Smooth muscle cell (in vitro differentiated cells): ENCODE measurements around the gene MAJIN. TPM values are rescaled to one million over a fixed set of nuclear protein-coding genes. Genes with fewer than 3 reads are reported as not detected.

ENCODE experiments used
- DNase-seq: peaks from one replicate; lab custom pipeline; 2025; ENCODE audit not compliant: unreplicated experiment; lab: John Stamatoyannopoulos, UW
- H2AFZ ChIP-seq: fragments of 200-600 bp; sonication (generic); 2 replicates; pipeline ENCODE4 v1.6.0; 2016; ENCODE audit warnings: antibody characterized with exemption, low read depth, mild to moderate bottlenecking
- H3F3A ChIP-seq: fragments of 200-600 bp; sonication (generic); 2 replicates; pipeline ENCODE4 v1.6.0; 2017; ENCODE audit warnings: antibody characterized with exemption, low read depth
- H3K27ac ChIP-seq: fragments of 200-600 bp; sonication (generic); 2 replicates; pipeline ENCODE4 v1.5.1; 2016; ENCODE audit warnings: low read depth, mild to moderate bottlenecking
- H3K27me3 ChIP-seq: fragments of 200-600 bp; sonication (generic); 2 replicates; pipeline ENCODE4 v1.6.1; 2016; ENCODE audit warnings: low read depth, mild to moderate bottlenecking
- H3K36me3 ChIP-seq: fragments of 200-600 bp; sonication (generic); 2 replicates; pipeline ENCODE4 v1.5.1; 2016; ENCODE audit warnings: low read depth
- H3K4me1 ChIP-seq: fragments of 200-600 bp; sonication (generic); 2 replicates; pipeline ENCODE4 v1.5.1; 2016; ENCODE audit warnings: low read depth
- H3K4me2 ChIP-seq: fragments of 200-600 bp; sonication (generic); 2 replicates; pipeline ENCODE4 v1.6.0; 2016; ENCODE audit warnings: mild to moderate bottlenecking
- H3K4me3 ChIP-seq: fragments of 200-600 bp; sonication (generic); 2 replicates; pipeline ENCODE4 v1.5.1; 2016; ENCODE audit warnings: mild to moderate bottlenecking
- H3K79me2 ChIP-seq: fragments of 200-600 bp; sonication (generic); 2 replicates; pipeline ENCODE4 v1.6.0; 2016; ENCODE audit warnings: low read depth, mild to moderate bottlenecking
- H3K9ac ChIP-seq: fragments of 200-600 bp; sonication (generic); 2 replicates; pipeline ENCODE4 v1.6.0; 2016; ENCODE audit warnings: low read depth
- H3K9me3 ChIP-seq: fragments of 200-600 bp; sonication (generic); replicated peaks from 2 replicates; pipeline ENCODE4 v1.5.1; 2016; ENCODE audit warnings: low read depth
- H4K20me1 ChIP-seq: fragments of 200-600 bp; sonication (generic); 2 replicates; pipeline ENCODE4 v1.6.0; 2016; ENCODE audit warnings: low read depth
- WGBS: methylation state at CpG from one replicate; pipeline ENCODE4 v1.1.7; 2016; ENCODE audit warnings: low lambda C conversion rate; 5-methylcytosine and 5-hydroxymethylcytosine counted together
- polyA plus RNA-seq: library from polyadenylated mRNA; unstranded; fragments of >200 nt; fragmentation: Nextera tagmentation; extraction: Ambion mirVana; gene quantifications from 2 replicates; pipeline ENCODE4 v1.2.1, GENCODE V29; 2016
- total RNA-seq: library from RNA; depleted of rRNA; stranded (reverse); fragments of >200 nt; gene quantifications from 2 replicates; pipeline ENCODE4 v1.2.3, GENCODE V29; 2014
- TF ChIP-seq, protein P1 (sequence below): fragments of 200-600 bp; sonication (generic); IDR thresholded peaks from 2 replicates; pipeline ENCODE4 v1.5.1; 2017; ENCODE audit warnings: borderline replicate concordance, mild to moderate bottlenecking, antibody characterized with exemption; ENCODE audit not compliant: insufficient read depth, poor library complexity, severe bottlenecking

MAJIN gene
- total and polyA plus RNA-seq, 2 experiments from 2014 or later: not detected

DNA sequence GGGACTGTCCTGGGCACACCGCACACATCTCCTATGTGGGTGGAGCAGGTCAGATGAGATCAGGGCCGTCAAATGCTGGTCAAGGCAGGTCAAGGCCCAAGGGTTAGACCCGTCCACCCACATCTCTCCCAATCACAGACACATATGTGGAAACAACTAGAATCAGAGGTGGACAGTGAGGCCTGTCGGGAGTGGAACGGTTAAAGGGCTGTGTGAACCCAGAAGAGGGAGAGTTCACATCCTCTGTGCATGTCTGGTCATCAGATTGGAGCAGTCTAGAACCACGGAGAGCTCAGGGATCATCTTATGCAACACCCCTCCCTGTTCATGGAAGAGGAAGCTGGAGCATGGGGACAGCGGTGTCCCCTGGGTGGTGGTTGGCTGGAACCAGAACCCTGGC is 47.9 kb upstream of the MAJIN start:
- Histone ChIP-seq H3F3A (peaks cover 1% of the 10 kb centered on the region), H3K36me3 (no peaks in the 10 kb centered on the region), H3K4me3 (no peak overlapping the region), H3K9me3 (no peaks in the 10 kb centered on the region), H2AFZ (no peak overlapping the region), H3K4me2 (no peak overlapping the region), H3K79me2 (peaks cover 11% of the 10 kb centered on the region), H4K20me1 (no peaks in the 10 kb centered on the region), H3K27me3 (no peaks in the 10 kb centered on the region), H3K27ac (no peak overlapping the region), H3K9ac (no peak overlapping the region), H3K4me1 (peaks cover 3% of the 10 kb centered on the region)
- DNase-seq: no peak
- WGBS: 96% methylated on average over 7 of the region's 7 CpGs
- TF ChIP-seq, protein P1, sequence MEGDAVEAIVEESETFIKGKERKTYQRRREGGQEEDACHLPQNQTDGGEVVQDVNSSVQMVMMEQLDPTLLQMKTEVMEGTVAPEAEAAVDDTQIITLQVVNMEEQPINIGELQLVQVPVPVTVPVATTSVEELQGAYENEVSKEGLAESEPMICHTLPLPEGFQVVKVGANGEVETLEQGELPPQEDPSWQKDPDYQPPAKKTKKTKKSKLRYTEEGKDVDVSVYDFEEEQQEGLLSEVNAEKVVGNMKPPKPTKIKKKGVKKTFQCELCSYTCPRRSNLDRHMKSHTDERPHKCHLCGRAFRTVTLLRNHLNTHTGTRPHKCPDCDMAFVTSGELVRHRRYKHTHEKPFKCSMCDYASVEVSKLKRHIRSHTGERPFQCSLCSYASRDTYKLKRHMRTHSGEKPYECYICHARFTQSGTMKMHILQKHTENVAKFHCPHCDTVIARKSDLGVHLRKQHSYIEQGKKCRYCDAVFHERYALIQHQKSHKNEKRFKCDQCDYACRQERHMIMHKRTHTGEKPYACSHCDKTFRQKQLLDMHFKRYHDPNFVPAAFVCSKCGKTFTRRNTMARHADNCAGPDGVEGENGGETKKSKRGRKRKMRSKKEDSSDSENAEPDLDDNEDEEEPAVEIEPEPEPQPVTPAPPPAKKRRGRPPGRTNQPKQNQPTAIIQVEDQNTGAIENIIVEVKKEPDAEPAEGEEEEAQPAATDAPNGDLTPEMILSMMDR: no peak

DNA sequence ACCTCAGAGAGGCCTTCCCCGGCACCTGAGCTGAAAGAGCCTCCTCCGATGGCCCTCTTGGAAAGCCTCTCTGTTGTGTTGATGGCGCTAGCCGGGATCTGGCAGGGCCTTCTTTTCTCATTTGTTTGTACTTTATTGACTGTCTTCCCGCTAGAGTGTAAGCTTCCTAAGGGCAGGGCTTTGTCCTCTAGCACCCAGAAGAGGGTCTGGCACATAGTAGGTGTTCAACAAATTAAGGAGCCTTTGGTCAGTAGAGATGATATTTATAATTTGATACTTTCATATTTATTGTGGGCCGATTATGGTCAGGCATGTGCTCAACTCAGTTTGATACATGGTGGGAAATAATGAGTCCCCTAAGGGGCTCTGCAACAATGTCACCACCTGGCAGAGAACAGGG is 46.0 kb upstream of the MAJIN start:
- Histone ChIP-seq H4K20me1 (no peaks in the 10 kb centered on the region), H2AFZ (no peak overlapping the region), H3K9ac (no peak overlapping the region), H3K4me2 (no peak overlapping the region), H3K27ac (no peak overlapping the region), H3K27me3 (no peaks in the 10 kb centered on the region), H3K4me3 (no peak overlapping the region), H3F3A (peaks cover 6% of the 10 kb centered on the region), H3K36me3 (no peaks in the 10 kb centered on the region), H3K4me1 (peaks cover 9% of the 10 kb centered on the region), H3K9me3 (no peaks in the 10 kb centered on the region), H3K79me2 (peaks cover 11% of the 10 kb centered on the region)
- 98% methylated on average over 6 of the region's 6 CpGs for WGBS
- TF ChIP-seq, protein P1: no peak
- no peak for DNase-seq

DNA sequence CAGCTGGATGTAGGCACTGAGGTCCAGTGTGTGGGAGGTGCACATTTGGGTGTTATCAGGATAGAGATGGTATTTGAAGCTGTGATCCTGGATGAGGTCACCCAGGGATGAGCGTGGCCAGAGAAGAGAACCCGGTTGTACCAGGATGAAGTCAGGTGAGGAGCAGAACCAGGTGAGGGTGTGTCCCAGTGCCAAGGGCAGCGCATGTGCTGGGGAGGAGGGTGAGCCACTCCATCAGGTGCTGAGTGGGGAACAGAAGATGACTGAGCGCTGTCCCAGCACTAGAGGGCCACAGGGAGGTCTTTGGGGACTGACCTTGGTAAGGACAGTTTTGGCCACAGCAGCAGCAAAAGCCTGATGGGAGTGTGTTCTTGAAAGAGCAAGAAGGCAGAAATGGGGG is 44.8 kb upstream of the MAJIN start:
- peaks cover 6% of the 10 kb centered on the region for H3F3A ChIP-seq
- WGBS: 94% methylated on average over 4 of the region's 4 CpGs

DNA sequence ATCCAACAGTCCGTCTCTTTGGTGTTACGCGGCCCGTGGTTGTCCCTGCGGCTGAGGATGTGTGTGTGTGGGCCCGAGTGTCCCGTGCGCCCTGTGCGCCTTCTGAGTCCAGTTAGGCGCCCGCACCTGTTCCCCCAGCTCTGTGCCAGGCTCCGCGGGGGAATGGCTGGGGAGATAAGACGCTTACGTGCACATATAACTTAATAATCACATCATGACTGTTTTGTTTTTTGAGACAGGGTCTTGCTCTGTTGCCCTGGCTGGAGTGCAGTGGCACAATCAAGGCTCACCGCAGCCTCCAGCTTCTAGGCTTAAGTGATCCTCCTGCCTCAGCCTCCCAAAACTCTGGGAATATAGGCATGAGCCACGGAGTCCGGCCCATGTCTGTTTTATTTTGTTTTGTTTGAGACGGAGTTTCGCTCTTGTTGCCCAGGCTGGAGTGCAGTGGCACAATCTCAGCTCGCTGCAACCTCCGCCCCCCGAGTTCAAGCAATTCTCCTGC is 42.9 kb upstream of the MAJIN start:
- Histone ChIP-seq H3K79me2 (peaks cover 11% of the 10 kb centered on the region), H3K9ac (peak overlapping the region; percentile 84), H3K36me3 (no peaks in the 10 kb centered on the region), H3K4me2 (peak overlapping the region; percentile 91), H3K4me1 (peaks cover 10% of the 10 kb centered on the region), H3F3A (peaks cover 6% of the 10 kb centered on the region), H3K27me3 (no peaks in the 10 kb centered on the region), H3K4me3 (peak overlapping the region; percentile 76), H4K20me1 (no peaks in the 10 kb centered on the region), H2AFZ (peak overlapping the region; percentile 98), H3K9me3 (no peaks in the 10 kb centered on the region), H3K27ac (peak overlapping the region; percentile 93)
- DNase-seq: no peak
- TF ChIP-seq, protein P1: no peak
- WGBS: 47% methylated on average over 17 of the region's 23 CpGs

More for the DNA sequence above, 44.8 kb upstream of the MAJIN start:
- Histone ChIP-seq H2AFZ (no peak overlapping the region), H3K4me1 (peaks cover 10% of the 10 kb centered on the region), H3K36me3 (no peaks in the 10 kb centered on the region), H3K9ac (no peak overlapping the region), H3K4me2 (no peak overlapping the region), H4K20me1 (no peaks in the 10 kb centered on the region), H3K9me3 (no peaks in the 10 kb centered on the region), H3K4me3 (no peak overlapping the region), H3K27ac (no peak overlapping the region), H3K79me2 (peaks cover 11% of the 10 kb centered on the region), H3K27me3 (no peaks in the 10 kb centered on the region)
- DNase-seq: no peak
- TF ChIP-seq, protein P1: no peak
